ENCODE results near the gene WDR54. TPM values are rescaled to one million over a fixed set of nuclear protein-coding genes. Genes with fewer than 3 reads are reported as not detected.
A peak's percentile ranks its signal among the peaks of the same experiment; 100 is the strongest.

WDR54 gene
- total and polyA plus RNA-seq, 11 donors, result 1.4 to 6.5 (median 3.0) TPM

DNA sequence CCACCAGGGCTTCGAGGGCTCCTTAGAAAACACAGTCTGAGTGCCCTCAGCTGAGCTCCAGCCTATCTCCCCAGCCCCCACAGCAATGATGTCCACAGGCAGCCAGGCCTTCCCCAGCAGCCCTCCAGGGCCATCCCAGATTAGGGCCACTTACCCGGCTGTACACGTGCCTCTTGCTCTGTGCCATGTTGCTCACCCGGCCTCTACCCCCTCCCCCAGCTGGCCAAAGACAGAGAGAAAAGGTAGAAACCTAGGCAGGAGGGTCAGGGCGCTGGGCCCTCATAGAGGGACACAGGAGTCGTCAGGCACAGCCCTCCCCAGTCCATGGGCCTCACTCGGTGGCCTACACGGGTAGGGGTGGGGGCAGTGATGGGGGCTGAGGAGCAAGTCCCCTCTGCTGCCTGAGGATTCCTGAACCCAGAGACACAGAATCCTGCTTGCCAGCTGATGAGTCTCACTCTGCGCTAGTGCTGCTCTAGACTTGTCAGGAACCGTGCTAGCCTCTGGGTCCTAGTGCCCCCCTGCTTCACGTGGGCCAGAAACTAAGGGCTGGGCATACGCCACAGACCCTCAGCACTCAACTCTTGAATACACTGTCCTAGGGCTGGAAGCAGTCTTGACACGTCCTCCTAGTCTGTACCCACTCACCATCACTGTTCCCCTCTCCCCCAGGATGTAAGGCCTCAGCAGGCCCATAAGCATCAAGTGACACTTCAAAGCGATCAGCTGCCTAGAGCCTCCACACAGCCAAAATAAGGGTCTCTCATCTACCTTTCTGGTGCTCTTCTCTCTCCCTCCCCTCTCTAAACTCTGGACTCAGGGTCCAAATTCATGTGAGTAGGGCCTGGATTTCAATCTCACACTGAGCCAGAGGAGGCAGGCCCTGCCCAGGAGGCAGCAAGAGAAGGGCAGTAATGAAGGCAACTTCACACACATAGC is 41.4 kb upstream of the WDR54 start, which contains the start of gene DCTN1:
TSS of gene DCTN1 (minus strand) at position 461 of the 939 bp plus-strand sequence. CDS start at position 187, 274 bp downstream.
- ATAC-seq (peak; percentile 75 to 90 (median 82)), DNase-seq (peak in 4 of 5 donors; percentile 52 to 72 (median 56))
- Histone ChIP-seq H3K9me3 (no peaks in the 10 kb centered on the region), H3K4me1 (peaks cover 2 to 72% (median 57%) of the 10 kb centered on the region in 12 donors), H3K27me3 (no peaks in the 10 kb centered on the region), H3K36me3 (peaks cover 0 to 38% (median 23%) of the 10 kb centered on the region in 9 donors), H3K4me3 (peak within 1 kb of the TSS in 10 of 12 donors; percentile 22 to 60 (median 46)), H3K27ac (peak within 1 kb of the TSS in 11 of 12 donors; percentile 32 to 81 (median 70))
- intact Hi-C loops (cut with DNase I), result no loop called here
- 18 to 25% (median 25%) methylated on average over 13 to 14 of the region's 14 CpGs for WGBS, 4 donors
- TF ChIP-seq, protein P1, sequence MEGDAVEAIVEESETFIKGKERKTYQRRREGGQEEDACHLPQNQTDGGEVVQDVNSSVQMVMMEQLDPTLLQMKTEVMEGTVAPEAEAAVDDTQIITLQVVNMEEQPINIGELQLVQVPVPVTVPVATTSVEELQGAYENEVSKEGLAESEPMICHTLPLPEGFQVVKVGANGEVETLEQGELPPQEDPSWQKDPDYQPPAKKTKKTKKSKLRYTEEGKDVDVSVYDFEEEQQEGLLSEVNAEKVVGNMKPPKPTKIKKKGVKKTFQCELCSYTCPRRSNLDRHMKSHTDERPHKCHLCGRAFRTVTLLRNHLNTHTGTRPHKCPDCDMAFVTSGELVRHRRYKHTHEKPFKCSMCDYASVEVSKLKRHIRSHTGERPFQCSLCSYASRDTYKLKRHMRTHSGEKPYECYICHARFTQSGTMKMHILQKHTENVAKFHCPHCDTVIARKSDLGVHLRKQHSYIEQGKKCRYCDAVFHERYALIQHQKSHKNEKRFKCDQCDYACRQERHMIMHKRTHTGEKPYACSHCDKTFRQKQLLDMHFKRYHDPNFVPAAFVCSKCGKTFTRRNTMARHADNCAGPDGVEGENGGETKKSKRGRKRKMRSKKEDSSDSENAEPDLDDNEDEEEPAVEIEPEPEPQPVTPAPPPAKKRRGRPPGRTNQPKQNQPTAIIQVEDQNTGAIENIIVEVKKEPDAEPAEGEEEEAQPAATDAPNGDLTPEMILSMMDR (IDR thresholded peaks at IDR 0.05), result no peak
- no peak for TF ChIP-seq POLR2A (IDR thresholded peaks at IDR 0.05)

DNA sequence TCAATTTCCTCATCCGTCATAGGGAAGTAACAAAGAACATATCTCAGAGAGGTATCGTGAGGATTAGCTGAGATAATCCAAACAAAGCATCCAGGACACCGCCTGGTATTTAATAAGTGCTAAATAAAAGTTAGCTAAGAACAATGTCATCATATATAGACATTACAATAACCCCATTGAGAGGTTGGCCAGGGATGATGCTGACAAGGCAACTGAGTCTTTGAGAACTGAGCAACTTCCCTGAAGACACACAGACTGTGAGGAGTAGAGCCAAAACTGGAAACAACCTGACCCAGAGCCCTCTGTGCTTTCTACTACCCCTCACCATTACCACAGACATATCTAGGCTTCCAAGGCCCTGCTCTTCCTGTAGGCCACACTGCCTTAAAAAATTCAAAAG is 39.8 kb upstream of the WDR54 start:
- Histone ChIP-seq H3K27me3 (no peaks in the 10 kb centered on the region), H3K36me3 (peaks cover 0 to 32% (median 15%) of the 10 kb centered on the region in 9 donors), H3K4me1 (peaks cover 2 to 83% (median 66%) of the 10 kb centered on the region in 12 donors), H3K27ac (peak overlapping the region in 7 of 12 donors; percentile 7 to 52 (median 43)), H3K4me3 (no peak overlapping the region), H3K9me3 (no peaks in the 10 kb centered on the region)
- WGBS, 4 donors, result 90 to 95% (median 92%) methylated on average over 3 of the region's 3 CpGs
- TF ChIP-seq, protein P1 (IDR thresholded peaks at IDR 0.05), result no peak
- TF ChIP-seq POLR2A (IDR thresholded peaks at IDR 0.05), result no peak
- ATAC-seq (no peak), DNase-seq (no peak)
- intact Hi-C loops (cut with DNase I), result no loop called here

DNA sequence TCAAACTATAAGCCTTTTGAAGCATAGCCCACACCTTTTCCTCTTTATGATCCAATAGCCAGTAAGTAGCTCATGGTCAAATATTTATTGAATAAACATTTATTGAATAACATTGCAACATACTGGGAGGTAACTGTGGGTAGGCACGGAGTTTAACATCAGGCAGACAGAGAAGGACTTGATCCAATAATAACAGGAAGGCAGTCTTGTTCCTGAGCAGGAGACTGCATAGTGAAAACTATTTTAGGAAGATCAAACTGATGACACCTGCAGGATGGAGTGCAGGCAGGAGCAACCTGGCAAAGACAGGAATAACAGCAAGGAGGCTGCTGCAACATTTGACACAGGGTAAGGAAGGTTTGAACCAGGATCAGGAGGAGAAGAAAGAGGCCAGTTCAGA is 38.3 kb upstream of the WDR54 start:
- peaks cover 0 to 17% (median 2%) of the 10 kb centered on the region in 9 donors for H3K36me3 ChIP-seq
- TF ChIP-seq, protein P1 (IDR thresholded peaks at IDR 0.05), result no peak
- TF ChIP-seq POLR2A (IDR thresholded peaks at IDR 0.05), result no peak
- intact Hi-C loops (cut with DNase I), result no loop called here
- H3K4me3 ChIP-seq, result no peak overlapping the region
- peaks cover 2 to 98% (median 80%) of the 10 kb centered on the region in 12 donors for H3K4me1 ChIP-seq
- peak overlapping the region in 9 of 12 donors; percentile 17 to 43 (median 35) for H3K27ac ChIP-seq
- DNase-seq, result no peak
- 7 to 13% (median 10%) methylated on average over 1 of the region's 1 CpG for WGBS, 4 donors
- H3K9me3 ChIP-seq, result no peaks in the 10 kb centered on the region
- ATAC-seq, result peak in 3 of 4 donors; percentile 12 to 43 (median 19)
- no peaks in the 10 kb centered on the region for H3K27me3 ChIP-seq

DNA sequence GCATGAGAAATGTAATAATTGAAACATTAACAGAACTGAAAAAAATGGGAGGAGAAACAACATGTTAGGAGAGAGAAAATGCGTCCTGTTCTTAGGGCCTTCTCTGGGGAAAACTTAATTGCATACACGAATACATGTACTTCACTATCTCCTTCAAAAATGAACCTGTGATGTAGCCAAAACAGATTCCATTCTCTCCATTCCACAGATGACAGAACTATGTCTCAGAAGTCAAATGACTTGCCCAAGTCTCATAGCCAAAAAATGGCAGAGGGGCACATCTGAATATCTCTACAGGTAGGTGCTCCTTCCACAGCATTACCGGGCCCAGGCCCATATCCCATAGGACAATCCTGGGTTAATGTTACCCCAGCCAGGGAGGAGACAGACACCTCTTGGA is 37.5 kb upstream of the WDR54 start:
- DNase-seq, result no peak
- peaks cover 2 to 100% (median 79%) of the 10 kb centered on the region in 12 donors for H3K4me1 ChIP-seq
- H3K27me3 ChIP-seq, result no peaks in the 10 kb centered on the region
- intact Hi-C loops (cut with DNase I), result no loop called here
- no peaks in the 10 kb centered on the region for H3K9me3 ChIP-seq
- TF ChIP-seq, protein P1 (IDR thresholded peaks at IDR 0.05), result no peak
- no peak for TF ChIP-seq POLR2A (IDR thresholded peaks at IDR 0.05)
- no peak overlapping the region for H3K4me3 ChIP-seq
- H3K27ac ChIP-seq, result peak overlapping the region in 7 of 12 donors; percentile 3 to 43 (median 32)
- H3K36me3 ChIP-seq, result peaks cover 0 to 13% (median 2%) of the 10 kb centered on the region in 9 donors
- 47 to 62% (median 56%) methylated on average over 3 of the region's 3 CpGs for WGBS, 4 donors
- no peak for ATAC-seq

Measured in heart left ventricle (tissue), 16 donors.